CD4-positive, alpha-beta T cell treated with Interleukin-4 for 4 hours (primary cell): Measurements from ENCODE around the gene TCHP.

ENCODE experiments used
- DNase-seq: peaks from one replicate; pipeline ENCODE4 v3.0.0-alpha.2; 2020

Gene TCHP

DNA sequence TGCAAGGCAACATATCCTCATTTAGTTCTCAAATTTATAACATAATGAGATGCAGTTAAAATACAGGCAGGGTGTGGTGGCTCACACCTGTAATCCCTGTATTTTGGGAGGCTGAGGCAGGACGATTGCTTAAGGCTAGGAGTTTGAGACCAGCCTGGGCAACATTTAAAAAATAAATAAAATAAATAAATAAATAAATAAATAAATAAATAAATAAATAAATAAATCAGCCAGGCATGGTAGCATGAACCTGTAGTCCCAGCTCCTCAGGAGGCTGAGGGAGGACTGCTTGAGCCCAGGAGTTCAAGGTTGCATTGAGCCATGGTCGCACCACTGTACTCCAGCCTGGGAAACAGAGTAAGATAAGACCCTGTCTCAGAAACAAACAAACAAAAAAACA is 39.4 kb downstream of the TCHP start:
- DNase-seq: no peak

DNA sequence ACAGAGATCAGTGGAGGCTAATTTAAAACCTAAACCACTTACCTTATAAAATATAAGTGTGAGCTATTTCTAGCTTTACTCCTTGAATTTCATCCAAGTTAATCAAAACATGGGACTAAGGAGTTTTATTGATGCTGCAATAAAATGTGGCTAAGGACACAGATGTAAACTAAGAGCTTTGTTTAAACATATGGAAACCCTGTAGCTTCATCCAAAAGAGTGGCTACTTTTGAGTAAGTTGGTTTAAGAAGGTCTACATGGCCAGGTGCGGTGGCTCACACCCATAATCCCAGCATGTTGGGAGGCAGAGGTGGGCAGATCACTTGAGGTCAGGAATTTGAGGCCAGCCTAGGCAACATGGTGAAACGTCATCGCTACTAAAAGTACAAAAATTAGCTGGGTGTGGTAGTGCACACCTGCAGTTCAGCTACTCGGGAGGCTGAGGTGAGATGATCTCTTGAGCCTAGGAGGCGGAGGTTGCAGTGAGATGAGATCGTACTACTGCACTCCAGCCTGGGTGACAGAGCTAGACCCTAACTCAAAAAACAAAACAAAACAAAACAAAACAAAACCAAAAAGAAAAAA is 40.4 kb downstream of the TCHP start:
- no peak for DNase-seq

DNA sequence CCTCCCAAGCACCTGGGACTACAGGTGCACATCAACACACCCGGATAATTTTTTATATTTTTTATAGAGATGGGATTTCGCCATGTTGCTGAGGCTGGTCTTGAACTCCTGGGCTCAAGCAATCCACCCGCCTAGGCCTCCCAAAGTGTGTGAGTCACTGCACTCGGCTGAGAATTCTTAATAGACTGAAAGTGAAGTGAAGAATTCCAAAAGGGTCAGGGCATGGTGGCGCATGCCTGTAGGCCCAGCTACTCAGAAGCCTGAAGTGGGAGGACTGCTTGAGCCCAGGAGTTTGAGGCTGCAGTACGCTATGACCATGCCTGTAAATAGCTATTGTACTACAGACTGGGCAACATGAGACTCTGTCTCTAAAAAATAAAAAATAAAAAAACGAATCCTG is 43.7 kb downstream of the TCHP start:
- no peak for DNase-seq

DNA sequence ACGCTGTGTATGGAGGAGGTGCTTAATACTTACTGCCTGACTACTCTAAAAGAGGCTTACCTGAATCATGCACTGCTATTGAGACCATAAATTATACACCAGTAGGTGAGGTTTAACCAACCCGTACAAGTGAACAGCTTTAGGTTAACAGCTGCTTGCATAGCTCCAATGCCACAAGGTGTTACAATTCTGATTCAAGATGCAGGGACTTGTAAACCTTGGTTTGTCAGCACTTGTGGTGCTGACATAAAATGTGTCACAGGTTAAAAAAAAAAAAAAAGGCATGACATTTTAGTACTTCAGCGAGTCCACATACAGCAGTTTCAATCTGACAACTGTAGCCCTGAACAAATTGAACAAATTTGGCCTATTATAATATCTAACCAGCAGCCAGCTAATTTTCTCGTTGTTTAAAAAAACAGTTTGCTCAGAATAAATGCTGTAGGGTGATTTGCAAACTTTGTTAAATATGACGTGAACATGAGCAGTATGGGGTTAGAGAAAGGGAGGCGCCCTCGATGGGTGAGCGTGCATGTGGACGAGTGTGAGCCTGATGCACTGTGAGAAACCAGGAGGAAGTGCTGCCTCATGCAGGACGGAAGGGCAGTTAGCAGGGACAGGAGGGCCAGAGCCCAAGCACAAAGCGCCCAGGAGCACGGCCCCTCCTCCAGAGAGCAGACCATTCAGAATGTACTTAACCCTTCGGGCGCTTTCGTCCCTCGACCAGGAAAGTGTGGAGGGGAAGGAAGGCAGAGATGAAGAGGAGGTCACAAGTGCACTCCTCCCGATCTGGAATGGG is 44.7 kb downstream of the TCHP start:
- no peak for DNase-seq

DNA sequence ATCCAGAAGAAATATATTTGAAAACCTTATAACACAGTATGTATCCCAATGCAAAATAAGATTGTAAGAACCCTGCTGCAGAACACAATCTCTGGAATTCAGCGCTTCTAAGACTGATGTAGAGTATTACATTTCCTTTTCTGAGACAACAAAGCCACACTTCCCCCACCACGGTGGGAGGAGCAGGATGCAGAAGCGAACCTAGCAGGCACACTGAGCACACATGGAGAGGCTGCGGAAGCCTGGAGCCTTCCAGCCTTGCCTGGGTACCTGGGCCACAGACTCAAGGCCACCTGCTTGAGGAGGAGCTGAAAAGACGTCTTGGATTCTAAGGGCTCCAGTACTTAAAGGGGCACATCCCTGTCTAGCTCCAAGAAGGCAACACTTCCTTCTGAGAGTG is 46.4 kb downstream of the TCHP start:
- no peak for DNase-seq

DNA sequence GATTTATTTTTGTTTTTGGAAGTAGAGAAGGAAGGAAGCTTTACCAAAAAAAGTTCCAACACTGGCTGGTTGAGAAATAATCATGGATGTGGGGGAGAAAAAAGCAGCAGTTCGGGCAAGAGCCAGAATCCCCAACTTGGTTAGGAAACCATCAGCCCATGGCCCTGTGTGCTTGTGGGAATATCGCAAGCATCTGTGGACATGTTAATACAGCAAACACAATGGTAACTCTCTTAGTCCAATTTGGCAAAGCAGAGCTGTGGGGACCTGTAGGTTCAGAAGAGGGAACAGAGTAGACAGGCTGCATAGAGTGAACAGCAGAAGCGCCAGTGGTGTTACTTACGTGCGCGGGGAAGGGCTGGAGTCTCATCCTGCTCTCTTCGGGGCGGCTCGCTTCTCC is 46.8 kb downstream of the TCHP start:
- DNase-seq: no peak

DNA sequence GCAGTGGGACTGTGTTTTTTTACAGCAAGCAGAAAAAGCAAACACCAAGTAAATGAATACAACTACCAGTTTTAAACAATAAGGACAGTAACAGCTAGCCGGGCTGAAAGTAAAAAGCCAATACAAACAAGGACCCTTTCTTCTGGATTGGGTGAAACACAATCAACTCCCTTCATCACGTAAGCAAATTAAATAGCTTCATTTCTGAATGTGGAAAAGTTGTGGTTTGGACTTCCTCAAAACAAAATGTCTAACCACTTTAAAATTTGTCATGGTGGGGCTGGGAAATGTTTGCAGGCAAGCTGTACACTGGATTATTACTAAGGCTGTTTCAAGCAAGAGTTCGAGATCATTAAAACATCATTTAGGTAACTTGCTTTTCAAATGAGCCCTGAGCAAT is 47.4 kb downstream of the TCHP start:
- DNase-seq: peak; percentile 10

DNA sequence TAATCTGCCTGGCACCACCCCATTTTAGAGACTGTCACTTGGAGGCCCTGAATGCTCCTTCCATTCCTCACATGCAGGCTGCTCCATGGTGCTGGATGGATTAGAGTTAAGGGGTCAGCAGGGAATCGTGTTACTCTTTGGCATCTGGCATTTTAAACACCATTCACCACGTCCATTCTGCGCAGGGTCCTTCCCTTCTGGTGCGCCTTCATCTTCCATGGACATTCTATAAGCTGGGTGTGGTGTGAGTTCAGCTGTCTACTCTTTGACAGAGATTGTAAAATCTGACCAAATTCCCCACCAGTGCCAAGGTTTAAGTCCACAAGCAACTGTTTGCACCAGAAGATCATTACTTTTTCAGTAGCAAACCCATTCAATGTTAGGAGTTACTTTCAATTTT is 48.3 kb downstream of the TCHP start:
- no peak for DNase-seq

DNA sequence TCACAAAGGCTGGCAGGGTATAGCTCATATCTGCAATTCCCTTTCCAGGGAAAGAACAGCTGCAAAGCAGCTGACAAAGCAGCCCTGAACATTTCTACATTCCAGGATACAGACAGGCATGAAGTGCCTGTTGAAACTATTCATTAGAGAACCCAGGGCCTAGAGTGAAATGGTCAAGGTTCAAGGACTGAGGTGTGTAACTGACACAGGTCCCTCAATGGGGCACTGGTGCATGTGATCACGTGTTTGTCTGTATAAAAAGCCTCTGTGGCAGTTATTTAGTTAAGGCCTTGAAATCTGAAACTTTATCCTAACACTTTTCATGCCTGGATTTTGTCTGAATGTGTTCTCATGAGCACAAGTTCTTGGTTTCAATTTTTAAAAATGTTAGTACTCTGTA is 49.0 kb downstream of the TCHP start:
- DNase-seq: no peak

DNA sequence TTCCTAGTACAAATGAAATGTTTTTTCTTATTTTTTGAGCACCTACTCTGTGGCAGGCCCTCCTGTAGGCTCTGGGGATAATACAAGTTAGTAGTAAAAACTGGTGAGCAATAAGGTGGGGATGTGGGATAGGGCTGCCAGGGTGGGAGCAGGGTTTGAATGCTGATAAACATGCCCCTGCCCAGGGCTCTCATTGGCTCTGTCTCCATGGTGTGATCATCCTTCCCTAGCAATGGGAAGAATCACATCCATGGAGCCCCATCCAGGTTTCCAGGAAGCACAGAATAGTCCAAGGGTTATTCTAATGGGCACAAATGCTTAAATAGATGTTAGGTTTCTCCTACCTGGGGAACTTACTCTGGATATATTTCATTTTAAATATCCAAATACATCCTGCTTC is 50.6 kb downstream of the TCHP start:
- DNase-seq: no peak

DNA sequence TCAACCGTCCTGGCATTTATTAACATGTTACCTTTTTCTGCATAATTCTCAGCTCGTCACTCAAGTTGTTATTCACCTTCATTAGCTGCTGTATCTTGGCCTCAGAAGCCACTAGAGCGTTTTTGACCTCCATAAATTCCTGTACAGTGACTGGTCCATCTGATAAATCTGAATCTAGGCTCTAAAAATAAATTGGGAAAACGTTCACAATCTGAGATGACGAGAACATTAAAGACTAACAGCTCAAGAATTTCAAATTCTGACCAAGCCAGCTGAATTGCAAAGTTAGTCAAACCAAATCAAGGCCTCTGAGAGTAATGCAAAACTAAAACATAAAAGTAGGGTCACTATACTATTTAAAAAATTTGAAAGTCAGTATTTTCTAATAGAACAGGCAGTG is 51.1 kb downstream of the TCHP start:
- DNase-seq: no peak

DNA sequence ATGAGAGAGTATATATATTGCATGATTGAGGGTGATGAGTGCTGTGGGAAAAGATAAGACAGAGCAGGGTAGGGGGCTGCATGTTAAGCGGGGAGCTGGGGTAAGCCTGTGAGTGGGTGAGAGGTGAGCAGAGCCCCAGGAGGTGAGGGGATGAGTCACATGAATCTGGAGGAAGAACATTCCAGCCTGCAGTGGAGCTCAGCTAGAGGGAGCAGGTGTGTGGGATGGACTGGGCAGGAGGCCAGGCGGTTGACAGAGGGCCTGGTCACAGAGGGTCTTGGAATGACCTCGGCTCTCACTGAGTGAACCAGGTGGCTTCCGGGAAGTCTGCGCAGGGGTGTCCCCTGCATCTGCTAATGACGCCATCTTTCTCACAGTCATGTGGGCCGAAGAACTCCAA is 51.7 kb downstream of the TCHP start:
- DNase-seq: no peak

DNA sequence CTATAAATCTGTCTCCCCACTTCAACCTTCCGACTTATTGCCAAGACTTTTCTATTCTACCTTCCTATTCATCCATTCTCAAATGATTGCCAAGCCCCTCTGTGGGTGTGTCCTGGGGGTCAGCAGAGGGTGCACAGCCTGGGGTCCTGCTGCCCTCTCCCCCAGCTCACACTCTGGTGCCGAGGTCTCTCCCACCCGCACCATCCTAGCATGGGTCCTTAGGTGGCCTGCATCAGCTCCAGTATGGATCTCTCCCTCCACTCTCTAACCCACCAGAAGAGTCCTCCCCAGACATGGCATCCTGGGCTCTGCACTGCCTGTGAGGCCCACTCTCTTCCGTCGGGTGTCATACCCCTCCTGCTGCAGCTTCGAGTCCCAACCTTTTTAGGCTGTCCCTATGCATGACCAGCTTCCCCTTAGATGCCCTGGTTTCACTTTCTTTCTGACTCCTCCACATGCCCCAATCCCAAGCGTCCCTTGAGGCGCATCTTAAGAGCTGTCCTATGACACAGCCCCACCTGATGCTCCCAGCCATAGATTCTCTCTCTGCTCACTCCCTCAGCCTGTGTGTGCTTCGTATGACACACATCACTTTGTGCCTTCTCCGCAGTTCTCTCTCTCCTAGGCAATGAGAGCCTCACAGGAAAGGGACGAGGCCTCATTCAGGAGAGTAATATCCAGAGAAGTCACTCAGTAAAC is 52.2 kb downstream of the TCHP start:
- DNase-seq: no peak

DNA sequence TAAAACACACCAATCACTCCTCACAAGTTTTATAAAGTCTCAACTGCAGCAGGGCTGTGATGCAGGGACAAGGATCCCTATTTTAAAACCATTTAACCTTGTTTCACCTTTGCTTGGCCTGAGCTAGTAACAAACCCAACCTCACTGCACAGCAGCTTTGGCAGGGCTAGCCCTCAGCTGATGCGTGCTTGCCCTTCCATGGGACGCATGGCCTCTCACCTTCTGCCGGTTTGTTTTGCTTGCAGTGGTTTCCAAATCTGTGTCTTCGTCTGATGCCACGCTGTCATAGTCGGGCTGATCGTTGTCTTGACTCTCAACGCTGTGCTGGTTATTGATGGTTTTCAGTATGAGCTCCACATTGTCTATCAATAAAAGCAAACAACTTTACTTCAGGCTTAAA is 52.8 kb downstream of the TCHP start:
- DNase-seq: no peak

DNA sequence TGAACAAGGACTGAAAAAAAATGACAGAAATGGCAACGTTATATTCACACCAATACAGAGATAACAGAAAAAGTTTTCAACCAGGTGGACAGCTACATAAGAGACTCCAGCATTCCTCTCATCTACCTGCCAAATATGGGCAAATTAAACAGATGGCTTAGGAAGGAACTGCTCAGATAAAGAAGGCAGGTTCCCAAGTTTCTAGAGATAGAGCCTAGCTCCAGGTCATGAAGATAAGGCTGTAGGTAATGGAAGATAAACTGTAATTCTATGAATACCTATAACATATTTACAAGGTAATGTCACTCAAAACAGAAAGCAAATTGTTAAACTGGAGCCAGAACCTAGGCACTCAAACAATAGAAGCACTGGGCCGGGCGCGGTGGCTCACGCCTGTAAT is 53.6 kb downstream of the TCHP start:
- no peak for DNase-seq

DNA sequence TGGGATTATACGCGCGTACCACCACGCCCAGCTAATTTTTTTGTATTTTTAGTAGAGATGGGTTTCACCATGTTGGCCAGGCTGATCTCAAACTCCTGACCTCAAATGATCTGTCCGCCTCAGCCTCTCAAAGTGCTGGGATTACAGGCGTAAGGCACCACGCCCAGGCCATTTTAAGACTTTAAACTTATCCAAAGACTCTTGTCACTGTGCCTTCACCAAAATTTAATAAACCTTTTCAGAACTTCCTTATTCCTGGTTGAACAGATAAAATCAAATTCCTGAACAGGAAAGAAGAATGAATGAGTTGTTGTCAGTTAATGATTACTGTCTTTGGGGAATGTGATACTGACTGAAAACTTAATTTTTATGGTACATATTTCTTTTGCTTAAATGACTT is 58.3 kb downstream of the TCHP start:
- no peak for DNase-seq

DNA sequence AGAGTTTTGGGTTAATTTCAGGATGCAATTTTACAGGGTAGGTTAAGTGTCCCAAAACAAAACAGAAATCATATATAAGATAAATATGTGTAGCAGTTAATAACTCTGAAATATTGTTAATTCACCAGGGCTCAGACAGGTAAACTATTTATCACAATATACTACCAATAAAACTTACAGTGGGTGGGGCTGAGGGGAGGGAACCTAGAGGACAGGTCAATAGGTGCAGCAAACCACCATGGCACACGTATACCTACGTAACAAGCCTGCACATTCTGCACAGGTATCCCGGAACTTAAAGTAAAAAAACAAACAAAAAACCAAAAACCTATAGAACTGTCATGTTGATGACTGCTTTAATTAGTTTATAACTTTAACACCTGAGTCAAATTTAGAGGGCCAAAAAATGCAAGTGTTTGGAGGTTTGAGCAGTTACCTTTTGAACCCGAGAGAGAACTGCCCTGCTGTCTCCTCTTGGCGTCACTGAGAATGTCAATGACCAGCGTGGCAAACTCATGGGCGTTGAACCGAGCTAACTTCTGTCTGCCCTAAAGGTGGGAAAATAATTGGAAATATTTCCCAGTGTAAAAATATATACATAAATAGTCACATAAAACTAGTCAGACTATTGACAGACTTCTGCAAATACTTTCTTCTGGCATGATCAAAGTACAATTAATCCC is 59.5 kb downstream of the TCHP start:
- DNase-seq: no peak

DNA sequence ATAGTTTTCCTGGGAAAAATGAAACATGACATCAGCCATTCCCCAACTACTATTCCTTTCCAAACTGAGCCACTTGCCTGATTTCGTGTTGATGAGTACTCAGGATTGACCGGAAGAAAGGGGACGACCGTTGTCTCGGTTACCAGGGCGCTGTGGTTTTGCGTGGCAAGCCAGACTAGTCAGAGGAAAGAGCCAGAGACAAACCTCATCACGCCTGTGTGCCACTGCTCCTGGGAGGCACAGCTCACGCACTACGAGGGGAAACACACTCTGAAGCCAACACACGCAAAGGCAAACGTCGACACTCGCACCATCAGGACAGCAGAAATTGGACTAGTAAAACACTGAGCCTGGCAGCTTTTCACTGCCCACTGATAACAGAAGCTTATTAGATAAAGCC is 61.1 kb downstream of the TCHP start:
- no peak for DNase-seq

DNA sequence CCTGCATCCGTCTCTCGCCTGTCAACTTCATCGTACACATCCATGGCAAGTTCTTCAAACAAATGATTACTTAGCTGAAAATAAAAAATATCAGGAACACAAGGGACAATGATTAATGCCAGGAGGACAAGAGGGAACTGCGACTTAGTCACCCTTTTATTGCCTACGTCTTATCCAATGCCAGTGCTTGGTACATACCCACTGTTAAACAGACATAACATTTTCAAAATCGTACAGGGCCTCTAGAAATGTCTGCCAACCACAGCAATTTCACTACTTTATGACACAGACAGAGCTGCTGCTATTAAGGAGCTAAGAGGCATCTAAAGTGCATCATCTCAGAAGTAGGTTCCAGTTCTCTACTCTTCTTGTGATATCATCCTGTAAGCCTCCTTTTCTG is 61.5 kb downstream of the TCHP start:
- DNase-seq: no peak

DNA sequence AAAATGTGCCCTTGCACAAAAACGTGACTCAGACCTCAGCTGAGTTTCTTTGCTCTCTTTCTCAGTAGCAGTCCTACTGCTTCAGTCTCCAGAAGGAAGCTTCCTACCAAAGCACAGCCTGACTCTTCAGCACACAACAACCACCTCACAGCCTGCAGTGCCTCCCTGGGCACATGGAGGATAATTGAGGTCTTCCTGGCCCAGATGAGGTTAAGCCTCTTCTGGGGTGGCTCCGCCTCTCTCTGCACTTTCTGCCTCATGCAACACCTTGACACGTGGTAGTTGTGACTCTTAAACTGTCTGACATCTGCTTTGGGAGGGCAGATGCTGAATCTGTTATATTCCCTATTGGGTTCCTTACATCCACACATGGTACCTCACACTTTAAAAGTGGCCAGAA is 62.3 kb downstream of the TCHP start:
- no peak for DNase-seq

DNA sequence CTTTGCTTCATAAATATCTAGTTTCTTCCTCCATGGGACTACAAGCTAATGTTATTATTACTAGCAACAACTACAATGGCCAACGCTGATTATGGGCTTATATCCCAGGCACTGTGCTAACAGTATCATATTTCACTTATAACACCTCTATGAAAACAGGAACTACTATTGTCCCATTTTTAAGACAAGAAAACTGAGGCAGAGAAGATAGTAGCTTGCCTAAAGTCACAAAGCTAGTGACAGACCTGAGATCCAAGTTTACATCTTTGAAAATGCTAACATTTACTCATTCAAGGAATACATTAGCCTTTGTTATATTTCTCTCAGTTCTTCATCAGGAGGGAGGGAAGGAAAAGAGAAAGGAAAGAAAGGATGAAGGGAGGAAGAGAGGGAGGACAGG is 63.3 kb downstream of the TCHP start:
- DNase-seq: no peak

DNA sequence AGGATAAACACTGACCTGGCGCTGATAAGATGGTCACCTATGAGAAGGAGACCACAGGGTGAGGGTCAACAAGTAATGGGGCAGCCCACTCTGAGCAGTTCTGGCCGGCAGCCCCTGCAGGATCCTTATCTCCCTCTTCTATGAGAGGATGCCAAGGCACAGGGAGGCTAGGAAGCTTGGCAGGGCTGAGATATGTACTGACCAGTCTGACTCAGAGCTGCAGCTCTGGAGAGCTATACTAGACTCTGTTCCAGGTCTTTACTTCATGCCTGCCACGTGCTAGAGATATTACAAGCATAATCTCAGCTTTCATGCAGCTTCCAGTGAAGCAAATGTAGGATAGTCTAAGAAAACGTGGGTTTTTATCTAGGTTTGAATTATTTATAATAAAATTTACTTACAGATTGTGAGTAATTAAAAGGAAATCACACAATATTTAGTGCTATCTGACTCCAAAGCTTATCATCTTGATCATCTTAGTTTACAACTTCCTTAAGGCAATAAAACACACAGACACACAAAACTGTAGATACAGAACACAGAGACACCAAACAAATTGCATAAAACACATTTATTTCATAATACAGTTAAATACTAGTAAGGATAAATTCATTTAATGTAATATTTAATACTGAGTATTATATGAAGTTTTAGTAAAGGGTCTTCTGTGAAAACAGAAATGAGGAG is 63.8 kb downstream of the TCHP start:
- DNase-seq: no peak

DNA sequence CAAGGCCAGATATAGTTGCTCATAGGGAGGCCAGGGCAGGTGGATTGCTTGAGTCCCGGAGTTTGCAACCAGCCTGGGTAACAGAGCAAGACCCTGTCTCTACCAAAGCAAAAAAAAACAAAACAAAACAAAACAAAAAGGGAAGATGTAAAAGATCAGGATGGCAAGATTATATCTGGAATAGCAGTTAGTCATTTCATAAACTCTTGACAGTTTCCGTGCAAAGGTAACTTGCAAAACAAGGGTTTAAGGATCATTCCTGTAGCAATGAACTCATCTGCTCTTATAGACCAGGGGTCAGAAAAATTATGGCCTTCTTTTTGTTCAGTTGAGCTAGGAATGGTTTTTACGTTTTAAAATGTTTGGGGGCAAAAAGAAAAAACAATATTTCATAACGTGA is 66.5 kb downstream of the TCHP start:
- DNase-seq: no peak
